Activated CD4-positive, alpha-beta T cell treated with anti-CD3 and anti-CD28 coated beads, Interleukin-2, amount 10 ng/mL, durations not matched to agents 7 days and 5 days (primary cell): ENCODE data around the gene TTC28. TPM values are rescaled to one million over a fixed set of nuclear protein-coding genes. Genes with fewer than 3 reads are reported as not detected.
"Not testable (repeated sequence)": the region's sequence is repeated elsewhere in the genome, so short reads cannot be mapped to it uniquely, and the experiment has no call there.

ENCODE experiments used
- CTCF ChIA-PET: fragments of 350-600 bp; sonication (Branson Sonifier 250); formaldehyde crosslinking; loops from one replicate; lab custom pipeline; 2021; ENCODE audit warnings: antibody characterized with exemption; lab: Charles Lee
- POLR2A ChIA-PET: fragments of 350-600 bp; sonication (Branson Sonifier 250); formaldehyde crosslinking; loops from one replicate; lab custom pipeline; 2021; ENCODE audit warnings: antibody characterized with exemption; lab: Charles Lee
- DNase-seq: peaks from one replicate; pipeline ENCODE4 v3.0.0-alpha.2; 2020
- H3K27ac Mint-ChIP-seq: one replicate; pipeline ENCODE4 v1.8.0; 2021; ENCODE audit warnings: mild to moderate bottlenecking, moderate library complexity, mixed read lengths
- H3K27me3 Mint-ChIP-seq: one replicate; pipeline ENCODE4 v1.8.0; 2021; ENCODE audit warnings: mixed read lengths
- H3K36me3 Mint-ChIP-seq: one replicate; pipeline ENCODE4 v1.8.0; 2021; ENCODE audit warnings: low read depth, mixed read lengths
- H3K4me1 Mint-ChIP-seq: one replicate; pipeline ENCODE4 v1.8.0; 2021; ENCODE audit warnings: mixed read lengths
- H3K4me3 Mint-ChIP-seq: one replicate; pipeline ENCODE4 v1.8.0; 2021; ENCODE audit warnings: mild to moderate bottlenecking, moderate library complexity, mixed read lengths
- H3K9me3 Mint-ChIP-seq: one replicate; pipeline ENCODE4 v1.8.0; 2021; ENCODE audit warnings: mixed read lengths
- total RNA-seq, 2 experiments: library from RNA; stranded (reverse); gene quantifications; one replicate each; pipeline ENCODE4 v1.2.3, GENCODE V29; 2021

The TTC28 gene
- total RNA-seq, 2 experiments from 2014 or later: 0.74 to 1.2 TPM

GRCh38 chr22:28237112-28237511 lies 442.5 kb downstream of the TTC28 start:
- no peak for DNase-seq
- ChIA-PET CTCF (no interaction called here), POLR2A (no interaction called here)
- Mint-ChIP-seq H3K36me3 (no peaks in the 10 kb centered on the region), H3K27me3 (peaks cover 5% of the 10 kb centered on the region), H3K9me3 (no peaks in the 10 kb centered on the region), H3K4me1 (no peaks in the 10 kb centered on the region), H3K4me3 (no peak overlapping the region), H3K27ac (no peak overlapping the region)

DNA sequence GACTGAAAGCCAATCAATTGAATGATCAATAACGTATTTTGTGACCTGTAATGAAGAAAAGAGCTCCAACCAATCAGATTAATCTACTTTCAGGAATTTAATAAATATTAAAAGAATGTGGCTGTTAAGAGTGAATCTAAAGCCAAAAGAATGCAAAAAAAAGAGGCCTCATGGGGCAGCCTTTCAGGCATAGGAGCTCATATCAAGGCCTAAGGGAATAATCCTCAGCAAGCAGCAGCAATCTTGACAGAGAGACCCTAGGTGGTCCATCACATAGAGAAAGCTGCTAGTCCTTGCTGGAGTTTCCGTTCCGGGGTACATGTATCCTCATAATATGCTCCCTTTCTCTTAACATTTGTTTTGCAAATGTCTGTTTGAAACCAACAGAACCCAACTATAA lies 447.4 kb downstream of the TTC28 start:
- H3K27me3 Mint-ChIP-seq: peaks cover 3% of the 10 kb centered on the region
- no peak for DNase-seq
- no peaks in the 10 kb centered on the region for H3K36me3 Mint-ChIP-seq
- H3K9me3 Mint-ChIP-seq: no peaks in the 10 kb centered on the region
- POLR2A ChIA-PET: no interaction called here
- H3K27ac Mint-ChIP-seq: no peak overlapping the region
- H3K4me1 Mint-ChIP-seq: no peaks in the 10 kb centered on the region
- no peak overlapping the region for H3K4me3 Mint-ChIP-seq
- CTCF ChIA-PET: no interaction called here

DNA sequence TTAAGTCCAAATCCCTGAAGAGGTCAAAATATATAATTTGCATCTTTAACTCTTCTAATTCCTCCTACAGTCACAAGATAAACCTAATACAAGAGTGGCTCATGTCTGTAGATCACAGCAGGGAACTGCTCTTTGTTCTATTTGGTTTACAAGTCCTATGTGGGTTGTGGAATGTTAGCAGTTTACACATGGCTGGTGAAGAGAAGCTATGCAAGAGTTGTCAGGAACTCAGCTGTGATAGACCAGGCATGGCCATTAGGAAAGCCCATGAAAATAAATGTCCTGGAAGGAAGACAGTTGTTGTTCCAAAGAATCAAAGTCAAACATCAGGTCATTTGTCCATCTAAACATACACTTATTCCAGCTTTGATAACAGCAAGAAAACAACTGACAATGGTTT lies 448.2 kb downstream of the TTC28 start:
- H3K27me3 Mint-ChIP-seq: no peaks in the 10 kb centered on the region
- DNase-seq: no peak
- no peak overlapping the region for H3K27ac Mint-ChIP-seq
- H3K9me3 Mint-ChIP-seq: no peaks in the 10 kb centered on the region
- H3K4me3 Mint-ChIP-seq: no peak overlapping the region
- H3K4me1 Mint-ChIP-seq: no peaks in the 10 kb centered on the region
- CTCF ChIA-PET: no interaction called here
- POLR2A ChIA-PET: no interaction called here
- no peaks in the 10 kb centered on the region for H3K36me3 Mint-ChIP-seq

DNA sequence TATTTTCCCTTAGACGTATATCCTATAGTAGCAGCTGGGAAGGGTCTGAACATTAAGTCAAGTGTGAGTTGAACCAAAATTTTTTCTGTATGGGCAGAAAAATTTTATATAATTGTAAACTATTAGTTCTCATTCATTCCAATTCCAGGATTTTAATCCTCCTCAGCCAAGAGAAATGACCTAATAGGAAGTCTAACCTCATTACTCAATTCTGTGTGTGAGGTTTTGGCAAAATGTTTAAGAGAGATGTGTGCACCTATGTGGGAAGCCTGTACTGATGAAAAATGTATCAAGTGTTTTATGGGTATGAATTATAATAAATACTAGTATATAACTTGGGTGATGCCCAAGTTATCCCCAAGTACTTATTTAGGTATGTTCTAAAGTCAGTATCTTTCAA lies 449.0 kb downstream of the TTC28 start:
- no peaks in the 10 kb centered on the region for H3K27me3 Mint-ChIP-seq
- ChIA-PET POLR2A (no interaction called here), CTCF (no interaction called here)
- no peak overlapping the region for H3K27ac Mint-ChIP-seq
- DNase-seq: no peak
- no peaks in the 10 kb centered on the region for H3K4me1 Mint-ChIP-seq
- no peaks in the 10 kb centered on the region for H3K36me3 Mint-ChIP-seq
- no peaks in the 10 kb centered on the region for H3K9me3 Mint-ChIP-seq
- no peak overlapping the region for H3K4me3 Mint-ChIP-seq

DNA sequence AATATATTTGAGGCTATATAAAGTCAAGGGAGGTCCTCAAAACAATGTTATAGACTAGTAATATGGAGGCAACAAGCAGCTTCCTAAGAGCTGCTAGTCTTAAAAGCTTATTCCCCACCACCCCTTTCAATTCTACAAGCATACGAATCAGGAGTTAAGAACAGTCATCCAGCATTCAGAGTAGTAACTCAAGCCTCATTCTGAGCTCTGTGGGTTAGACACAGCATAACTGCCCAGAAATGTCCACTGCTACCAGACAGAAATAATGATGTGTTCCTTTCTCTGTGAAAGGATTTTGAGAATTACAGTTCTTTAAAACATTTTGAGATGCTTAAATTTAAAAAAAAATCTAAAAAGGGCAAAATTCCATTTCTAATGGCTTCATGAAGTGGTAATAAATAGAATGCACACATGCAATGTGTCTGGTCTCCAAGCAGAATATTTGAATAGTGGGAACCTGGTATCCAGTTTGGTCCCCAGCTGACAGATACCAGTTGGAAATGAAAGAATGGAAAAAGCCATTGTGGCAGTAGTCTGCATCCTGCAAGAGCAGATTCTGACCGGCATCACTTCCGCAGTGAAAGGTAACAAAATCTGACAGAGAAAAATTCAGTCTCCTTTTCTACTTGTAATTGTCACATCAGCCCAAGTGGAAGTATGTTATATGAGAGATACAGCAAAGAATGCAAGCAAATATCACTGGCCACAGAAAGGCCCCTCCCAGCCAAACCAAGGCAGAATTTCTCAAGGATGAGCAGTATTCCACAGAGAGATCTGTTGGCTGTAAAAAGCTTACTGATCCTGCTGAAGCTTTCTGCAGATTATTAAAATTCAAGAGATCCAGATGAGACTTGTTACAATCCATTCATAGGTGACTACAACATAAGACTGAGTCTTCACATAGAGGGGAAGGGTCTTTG lies 449.8 kb downstream of the TTC28 start:
- ChIA-PET CTCF (interaction anchor here (1.2 kb wide), 1 partner anchor 9 kb away, joined by 3 read pairs; no protein-coding TSS in a partner anchor), POLR2A (no interaction called here)
- no peaks in the 10 kb centered on the region for H3K36me3 Mint-ChIP-seq

DNA sequence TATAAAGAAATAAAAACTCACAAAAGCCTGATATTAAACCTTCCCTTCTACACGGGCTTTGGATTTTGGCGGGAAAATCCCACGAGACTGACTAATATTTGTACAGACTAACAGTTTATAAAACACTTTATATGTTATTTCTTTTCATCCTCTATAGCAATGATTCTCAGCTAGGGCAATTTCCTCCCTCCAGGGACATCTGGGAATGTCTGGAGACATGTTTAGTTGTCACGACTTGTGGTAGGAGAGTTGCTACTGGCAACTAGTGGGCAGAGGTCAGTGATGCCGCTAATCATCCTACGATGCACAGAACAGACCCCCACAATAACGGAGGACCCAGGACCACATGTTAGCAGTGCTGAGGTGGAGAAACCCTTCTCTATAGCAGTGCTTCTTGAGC lies 455.8 kb downstream of the TTC28 start:
- POLR2A ChIA-PET: no interaction called here
- no peaks in the 10 kb centered on the region for H3K4me1 Mint-ChIP-seq
- H3K27ac Mint-ChIP-seq: no peak overlapping the region
- no peaks in the 10 kb centered on the region for H3K27me3 Mint-ChIP-seq
- CTCF ChIA-PET: no interaction called here
- H3K36me3 Mint-ChIP-seq: no peaks in the 10 kb centered on the region
- no peaks in the 10 kb centered on the region for H3K9me3 Mint-ChIP-seq
- DNase-seq: no peak
- H3K4me3 Mint-ChIP-seq: no peak overlapping the region

More for the DNA sequence above, 449.8 kb downstream of the TTC28 start:
- no peaks in the 10 kb centered on the region for H3K27me3 Mint-ChIP-seq
- no peak overlapping the region for H3K4me3 Mint-ChIP-seq
- H3K4me1 Mint-ChIP-seq: no peaks in the 10 kb centered on the region
- no peak for DNase-seq
- H3K27ac Mint-ChIP-seq: no peak overlapping the region
- no peaks in the 10 kb centered on the region for H3K9me3 Mint-ChIP-seq

DNA sequence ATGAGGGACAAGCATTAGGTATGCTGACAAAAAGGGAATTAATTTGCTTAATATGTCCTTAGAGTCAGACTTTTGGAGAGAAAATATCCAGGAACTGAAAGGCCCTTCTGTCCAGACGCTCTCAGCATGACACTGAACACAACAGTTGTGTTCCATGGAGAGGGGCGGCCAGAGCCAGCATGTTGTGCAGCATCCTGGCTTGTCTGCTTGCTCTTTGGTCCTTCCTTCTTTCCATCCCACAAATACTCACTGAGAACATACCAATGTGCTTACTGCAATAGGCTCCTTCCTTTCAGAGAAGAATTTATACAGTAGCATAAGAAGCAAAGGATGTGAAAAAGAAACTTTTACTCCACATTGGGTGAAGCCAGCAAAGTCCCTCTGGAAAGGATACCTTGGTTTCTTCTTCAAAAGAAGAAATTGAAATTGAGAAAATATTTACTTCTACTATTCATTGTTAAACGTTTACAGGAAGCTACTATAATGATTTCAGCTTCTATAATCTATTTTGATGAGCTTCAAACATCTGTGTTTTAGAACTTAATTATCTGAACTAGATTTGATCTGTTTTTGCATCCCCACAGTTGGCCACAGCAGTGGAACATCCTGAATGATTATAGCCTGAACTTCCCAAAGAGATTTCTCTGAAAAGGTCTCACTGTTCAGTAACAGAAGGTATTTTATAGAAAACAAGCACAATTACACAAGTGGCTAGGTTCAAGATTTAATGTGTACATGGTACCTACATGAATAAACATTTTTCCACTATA lies 456.5 kb downstream of the TTC28 start:
- Mint-ChIP-seq H3K4me3 (no peak overlapping the region), H3K27me3 (no peaks in the 10 kb centered on the region), H3K36me3 (no peaks in the 10 kb centered on the region), H3K27ac (no peak overlapping the region), H3K9me3 (no peaks in the 10 kb centered on the region), H3K4me1 (no peaks in the 10 kb centered on the region)
- POLR2A ChIA-PET: no interaction called here
- no peak for DNase-seq
- CTCF ChIA-PET: no interaction called here

DNA sequence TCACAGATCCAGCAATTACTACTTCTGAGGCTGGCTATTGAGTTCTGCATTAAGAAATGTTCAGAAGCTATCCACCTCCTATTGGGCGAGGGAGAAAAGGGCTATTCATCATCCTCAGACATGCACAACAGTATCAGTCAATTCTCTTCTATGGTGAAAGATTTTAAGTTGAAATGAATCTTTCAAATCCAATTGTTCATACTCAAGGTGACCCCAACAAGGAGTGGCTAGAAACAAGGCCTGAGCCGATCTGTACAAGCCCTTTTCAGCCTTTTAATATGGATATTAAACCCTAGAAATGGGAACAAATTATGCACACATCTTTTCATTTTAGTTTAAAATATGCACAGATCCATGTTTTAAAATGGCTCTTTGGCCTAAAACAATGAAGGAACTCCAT lies 457.1 kb downstream of the TTC28 start:
- POLR2A ChIA-PET: no interaction called here
- Mint-ChIP-seq H3K27me3 (no peaks in the 10 kb centered on the region), H3K4me3 (no peak overlapping the region), H3K9me3 (no peaks in the 10 kb centered on the region), H3K36me3 (no peaks in the 10 kb centered on the region), H3K27ac (no peak overlapping the region), H3K4me1 (no peaks in the 10 kb centered on the region)
- CTCF ChIA-PET: no interaction called here
- DNase-seq: no peak

DNA sequence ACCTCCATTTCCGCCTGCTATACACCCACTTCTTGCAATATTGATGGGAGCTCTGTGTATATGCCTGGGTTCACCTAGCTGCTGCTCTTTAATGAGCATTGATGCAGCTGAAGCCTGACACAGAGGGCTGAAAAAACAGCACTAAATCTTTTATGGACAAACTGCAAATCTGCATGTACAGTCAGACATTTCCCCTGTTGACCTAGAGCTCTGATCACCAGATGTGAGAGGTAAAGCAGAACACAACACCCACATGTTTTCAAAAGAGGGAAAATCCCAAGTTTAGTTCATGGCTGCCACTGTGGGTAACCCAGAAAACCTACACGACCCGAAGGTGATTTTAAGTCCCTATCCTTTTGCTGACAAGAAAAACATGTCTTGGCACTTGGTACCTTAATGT lies 457.6 kb downstream of the TTC28 start:
- POLR2A ChIA-PET: no interaction called here
- Mint-ChIP-seq H3K4me3 (no peak overlapping the region), H3K4me1 (no peaks in the 10 kb centered on the region), H3K27ac (no peak overlapping the region), H3K27me3 (no peaks in the 10 kb centered on the region), H3K9me3 (no peaks in the 10 kb centered on the region), H3K36me3 (no peaks in the 10 kb centered on the region)
- DNase-seq: no peak
- CTCF ChIA-PET: no interaction called here

DNA sequence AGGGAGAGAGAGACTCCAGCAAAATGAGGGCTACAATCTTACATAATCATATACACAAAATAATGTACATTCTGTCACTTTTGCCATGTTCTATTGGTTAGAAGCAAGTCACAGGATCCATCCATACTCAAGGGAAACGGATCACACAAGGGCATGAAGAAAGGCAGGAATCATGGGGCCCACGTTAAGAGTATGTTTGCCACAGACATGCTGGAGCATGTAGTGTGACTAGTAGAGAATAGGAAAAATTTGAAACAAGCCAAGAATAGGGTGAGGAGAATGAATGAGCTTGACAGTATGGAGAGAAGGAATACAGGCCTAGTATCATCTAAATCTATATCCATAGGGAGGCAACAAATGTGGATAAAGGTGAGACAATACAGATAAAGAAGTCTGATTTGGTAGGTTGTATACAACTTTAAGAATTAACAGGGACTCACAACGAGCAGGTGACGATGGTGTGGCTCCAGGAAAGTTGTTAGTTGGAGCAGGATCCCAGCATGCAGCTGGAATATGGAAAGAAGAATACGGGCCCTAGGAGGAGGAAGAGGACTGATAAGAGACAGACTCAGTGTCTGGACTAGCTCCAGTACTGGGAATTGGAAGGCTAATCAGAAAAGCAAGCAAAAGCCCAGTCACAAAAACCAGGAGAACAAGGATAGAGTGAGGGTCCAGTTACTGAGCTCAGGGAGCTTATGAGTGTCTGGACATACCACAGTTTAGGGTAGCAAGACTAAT lies 458.8 kb downstream of the TTC28 start:
- CTCF ChIA-PET: interaction anchor here (1.5 kb wide), 1 partner anchor 9 kb away, joined by 3 read pairs; no protein-coding TSS in a partner anchor

GRCh38 chr22:28217277-28217676 lies 462.4 kb downstream of the TTC28 start:
- ChIA-PET POLR2A (no interaction called here), CTCF (interaction anchor here (1.2 kb wide), 1 partner anchor 13 kb away, joined by 3 read pairs; no protein-coding TSS in a partner anchor)
- H3K27me3 Mint-ChIP-seq: no peaks in the 10 kb centered on the region

More for the DNA sequence above, 458.8 kb downstream of the TTC28 start:
- H3K27me3 Mint-ChIP-seq: no peaks in the 10 kb centered on the region
- H3K9me3 Mint-ChIP-seq: no peaks in the 10 kb centered on the region
- no peak for DNase-seq
- no peaks in the 10 kb centered on the region for H3K4me1 Mint-ChIP-seq
- no peaks in the 10 kb centered on the region for H3K36me3 Mint-ChIP-seq
- H3K4me3 Mint-ChIP-seq: no peak overlapping the region
- H3K27ac Mint-ChIP-seq: no peak overlapping the region
- POLR2A ChIA-PET: no interaction called here

DNA sequence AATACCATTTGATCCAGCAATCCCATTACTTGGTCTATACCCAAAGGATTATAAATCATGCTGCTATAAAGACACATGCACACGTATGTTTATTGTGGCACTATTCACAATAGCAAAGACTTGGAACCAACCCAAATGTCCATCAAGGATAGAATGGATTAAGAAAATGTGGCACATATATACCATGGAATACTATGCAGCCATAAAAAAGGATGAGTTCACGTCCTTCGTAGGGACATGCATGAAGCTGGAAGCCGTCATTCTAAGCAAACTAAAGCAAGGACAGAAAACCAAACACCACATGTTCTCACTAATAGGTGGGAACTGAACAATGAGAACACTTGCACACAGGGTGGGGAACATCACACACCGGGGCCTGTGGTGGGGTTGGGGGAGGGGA lies 464.9 kb downstream of the TTC28 start:
- H3K36me3 Mint-ChIP-seq, H3K9me3 Mint-ChIP-seq, POLR2A ChIA-PET, H3K4me1 Mint-ChIP-seq, H3K27me3 Mint-ChIP-seq, H3K27ac Mint-ChIP-seq, DNase-seq, H3K4me3 Mint-ChIP-seq, CTCF ChIA-PET: not testable (repeated sequence)

More at GRCh38 chr22:28217277-28217676, 462.4 kb downstream of the TTC28 start:
- Mint-ChIP-seq H3K36me3 (no peaks in the 10 kb centered on the region), H3K27ac (no peak overlapping the region), H3K9me3 (no peaks in the 10 kb centered on the region), H3K4me3 (no peak overlapping the region), H3K4me1 (peaks cover 4% of the 10 kb centered on the region)
- DNase-seq: no peak
